Tibial artery (tissue), 4 donors: ENCODE results near the gene NOBOX.

Experiments
- DNase-seq, 2 donors: peaks; one replicate each; pipeline ENCODE4 v3.0.0-alpha.2; 2019
- H3K27ac ChIP-seq, 2 donors: fragments of 200-600 bp; sonication (generic) in 1 of 2; 1 replicate in 1 of 2; 2 replicates in 1 of 2; pipeline ENCODE4 v1.5.1; 2018 to 2019; ENCODE audit warnings: mild to moderate bottlenecking in 1 of 2
- H3K27me3 ChIP-seq, 2 donors: fragments of 200-600 bp; sonication (generic) in 1 of 2; one replicate each; pipeline versions ENCODE4 v1.5.1 to v1.6.0; 2016 to 2019
- H3K36me3 ChIP-seq, 3 donors: fragments of 200-600 bp; sonication (generic) in 2 of 3; one replicate each; pipeline ENCODE4 v1.5.1; 2016 to 2019; ENCODE audit warnings: mild to moderate bottlenecking in 2 of 3
- H3K4me1 ChIP-seq, 4 donors: fragments of 200-600 bp; sonication (generic) in 2 of 4; 1 replicate in 3 of 4; 2 replicates in 1 of 4; pipeline ENCODE4 v1.5.1; 2016 to 2019
- H3K4me3 ChIP-seq, 2 donors: fragments of 200-600 bp; sonication (generic) in 1 of 2; 1 replicate in 1 of 2; 2 replicates in 1 of 2; pipeline ENCODE4 v1.5.1; 2018 to 2019; ENCODE audit warnings: mild to moderate bottlenecking in 2 of 2
- H3K9me3 ChIP-seq, 3 donors: fragments of 200-600 bp; sonication (generic) in 1 of 3; one replicate each; pipeline ENCODE4 v1.5.1; 2016 to 2019
- intact Hi-C: fragments of 100-400 bp; cut with DNase I; formaldehyde crosslinking; loops from one replicate; pipeline ENCODE4 v1.15.0; 2023; ENCODE audit warnings: low total_unique reads
- TF ChIP-seq, protein P1 (sequence below), 2 experiments: fragments of 200-600 bp in 1 of 2; fragments of 450-650 bp in 1 of 2; IDR thresholded peaks; one replicate each; pipeline ENCODE4 v1.5.1; 2017 to 2019; ENCODE audit warnings: antibody characterized with exemption in 2 of 2, mild to moderate bottlenecking in 1 of 2, moderate library complexity in 1 of 2

NOBOX gene

DNA sequence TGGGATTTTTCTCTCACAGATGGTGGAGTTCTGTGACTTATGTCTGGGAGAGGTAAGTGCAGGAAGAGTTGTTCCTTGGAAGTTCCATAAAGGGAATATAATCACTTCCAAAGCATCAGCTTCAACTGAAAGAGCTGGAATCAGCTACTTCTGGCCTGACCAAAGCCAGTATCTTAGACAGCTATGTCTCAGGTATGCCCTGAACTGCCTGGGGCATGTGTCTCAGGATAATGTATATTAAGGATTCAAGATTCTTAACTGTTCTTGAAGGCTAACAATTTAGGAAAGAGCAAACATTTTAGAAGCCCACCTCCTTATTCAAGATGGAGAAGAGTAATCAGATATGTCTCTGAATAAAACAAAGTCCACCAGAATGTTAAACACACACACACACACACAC lies 12.4 kb upstream of the NOBOX start:
- TF ChIP-seq, protein P1, sequence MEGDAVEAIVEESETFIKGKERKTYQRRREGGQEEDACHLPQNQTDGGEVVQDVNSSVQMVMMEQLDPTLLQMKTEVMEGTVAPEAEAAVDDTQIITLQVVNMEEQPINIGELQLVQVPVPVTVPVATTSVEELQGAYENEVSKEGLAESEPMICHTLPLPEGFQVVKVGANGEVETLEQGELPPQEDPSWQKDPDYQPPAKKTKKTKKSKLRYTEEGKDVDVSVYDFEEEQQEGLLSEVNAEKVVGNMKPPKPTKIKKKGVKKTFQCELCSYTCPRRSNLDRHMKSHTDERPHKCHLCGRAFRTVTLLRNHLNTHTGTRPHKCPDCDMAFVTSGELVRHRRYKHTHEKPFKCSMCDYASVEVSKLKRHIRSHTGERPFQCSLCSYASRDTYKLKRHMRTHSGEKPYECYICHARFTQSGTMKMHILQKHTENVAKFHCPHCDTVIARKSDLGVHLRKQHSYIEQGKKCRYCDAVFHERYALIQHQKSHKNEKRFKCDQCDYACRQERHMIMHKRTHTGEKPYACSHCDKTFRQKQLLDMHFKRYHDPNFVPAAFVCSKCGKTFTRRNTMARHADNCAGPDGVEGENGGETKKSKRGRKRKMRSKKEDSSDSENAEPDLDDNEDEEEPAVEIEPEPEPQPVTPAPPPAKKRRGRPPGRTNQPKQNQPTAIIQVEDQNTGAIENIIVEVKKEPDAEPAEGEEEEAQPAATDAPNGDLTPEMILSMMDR (IDR thresholded peaks at IDR 0.05): no peak
- intact Hi-C loops: no loop called here
- no peak for DNase-seq
- H3K4me1 ChIP-seq: no peaks in the 10 kb centered on the region
- no peak overlapping the region for H3K4me3 ChIP-seq
- no peaks in the 10 kb centered on the region for H3K36me3 ChIP-seq
- no peaks in the 10 kb centered on the region for H3K9me3 ChIP-seq
- no peaks in the 10 kb centered on the region for H3K27me3 ChIP-seq
- H3K27ac ChIP-seq: no peak overlapping the region

DNA sequence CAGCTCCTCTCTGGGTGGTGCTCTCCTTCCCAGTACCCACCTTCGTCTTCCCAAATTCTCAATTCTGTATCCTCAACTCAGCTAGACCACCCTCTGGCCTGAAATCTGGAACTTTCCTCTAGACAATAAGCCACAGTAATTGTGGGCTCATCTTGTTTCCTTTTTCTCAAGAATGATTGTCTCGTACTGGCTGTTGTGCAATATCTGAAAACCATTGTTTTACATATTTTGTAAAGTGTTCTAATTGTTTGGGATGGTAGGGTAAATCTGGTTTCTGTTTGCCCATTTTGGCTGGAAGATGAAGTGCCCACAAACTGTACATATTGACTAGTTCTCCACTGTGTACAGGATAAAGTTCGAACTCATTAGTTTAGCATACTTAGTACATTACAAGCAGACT lies 11.3 kb upstream of the NOBOX start:
- no peaks in the 10 kb centered on the region for H3K36me3 ChIP-seq
- no peak for DNase-seq
- H3K4me3 ChIP-seq: no peak overlapping the region
- TF ChIP-seq, protein P1 (IDR thresholded peaks at IDR 0.05): no peak
- H3K4me1 ChIP-seq: no peaks in the 10 kb centered on the region
- H3K27ac ChIP-seq: no peak overlapping the region
- no peaks in the 10 kb centered on the region for H3K27me3 ChIP-seq
- intact Hi-C loops: no loop called here
- no peaks in the 10 kb centered on the region for H3K9me3 ChIP-seq

DNA sequence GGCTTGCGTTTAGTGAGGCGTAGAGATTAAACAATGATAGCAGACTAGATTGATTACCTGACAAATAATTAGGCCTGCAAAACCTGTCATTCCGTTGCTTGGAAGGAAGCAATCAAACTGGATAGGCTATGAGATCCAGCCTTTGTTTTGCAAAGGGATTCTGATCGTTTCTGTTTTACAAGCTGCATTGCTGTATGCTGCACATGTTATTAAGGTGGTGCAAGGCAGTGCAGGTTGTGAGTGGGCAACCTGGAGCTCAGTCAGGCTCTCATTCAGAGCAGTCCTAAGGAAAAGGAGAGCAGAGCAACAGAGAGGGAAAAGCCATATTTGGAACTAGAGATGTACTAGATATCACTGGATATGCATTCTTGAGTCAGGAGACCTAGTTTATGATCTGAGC lies 6.9 kb upstream of the NOBOX start:
- H3K4me1 ChIP-seq: peaks cover 0 to 7% (median 5%) of the 10 kb centered on the region in 4 donors
- no peak overlapping the region for H3K4me3 ChIP-seq
- TF ChIP-seq, protein P1 (IDR thresholded peaks at IDR 0.05): no peak
- no peak overlapping the region for H3K27ac ChIP-seq
- DNase-seq: no peak
- intact Hi-C loops: no loop called here
- no peaks in the 10 kb centered on the region for H3K36me3 ChIP-seq
- H3K27me3 ChIP-seq: peaks cover 0 to under 1% of the 10 kb centered on the region in 2 donors
- no peaks in the 10 kb centered on the region for H3K9me3 ChIP-seq

DNA sequence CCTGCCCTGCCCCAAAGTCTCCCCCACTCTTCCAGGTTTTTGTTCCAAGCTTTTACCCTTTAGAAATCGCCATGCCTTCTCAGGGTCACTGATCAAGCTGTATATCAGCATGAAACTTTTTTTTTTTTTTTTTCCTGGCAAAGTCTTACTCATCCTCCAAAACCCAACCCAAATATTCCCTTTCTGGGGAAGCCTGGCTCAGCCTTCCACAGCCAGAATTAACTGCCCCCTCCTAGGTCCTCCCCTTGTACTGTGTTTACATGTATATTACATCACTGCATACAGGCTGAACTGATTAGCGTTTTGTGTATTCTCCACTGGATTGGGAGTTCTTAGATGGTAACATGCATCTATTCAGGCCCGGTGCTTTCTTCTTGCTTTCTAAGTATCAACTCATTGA lies 4.6 kb upstream of the NOBOX start:
- Histone ChIP-seq H3K36me3 (no peaks in the 10 kb centered on the region), H3K27me3 (peaks cover 0 to 5% of the 10 kb centered on the region in 2 donors), H3K9me3 (no peaks in the 10 kb centered on the region), H3K27ac (no peak overlapping the region), H3K4me1 (peaks cover 0 to 7% (median 5%) of the 10 kb centered on the region in 4 donors), H3K4me3 (no peak overlapping the region)
- no peak for DNase-seq
- TF ChIP-seq, protein P1 (IDR thresholded peaks at IDR 0.05): no peak
- intact Hi-C loops: no loop called here

DNA sequence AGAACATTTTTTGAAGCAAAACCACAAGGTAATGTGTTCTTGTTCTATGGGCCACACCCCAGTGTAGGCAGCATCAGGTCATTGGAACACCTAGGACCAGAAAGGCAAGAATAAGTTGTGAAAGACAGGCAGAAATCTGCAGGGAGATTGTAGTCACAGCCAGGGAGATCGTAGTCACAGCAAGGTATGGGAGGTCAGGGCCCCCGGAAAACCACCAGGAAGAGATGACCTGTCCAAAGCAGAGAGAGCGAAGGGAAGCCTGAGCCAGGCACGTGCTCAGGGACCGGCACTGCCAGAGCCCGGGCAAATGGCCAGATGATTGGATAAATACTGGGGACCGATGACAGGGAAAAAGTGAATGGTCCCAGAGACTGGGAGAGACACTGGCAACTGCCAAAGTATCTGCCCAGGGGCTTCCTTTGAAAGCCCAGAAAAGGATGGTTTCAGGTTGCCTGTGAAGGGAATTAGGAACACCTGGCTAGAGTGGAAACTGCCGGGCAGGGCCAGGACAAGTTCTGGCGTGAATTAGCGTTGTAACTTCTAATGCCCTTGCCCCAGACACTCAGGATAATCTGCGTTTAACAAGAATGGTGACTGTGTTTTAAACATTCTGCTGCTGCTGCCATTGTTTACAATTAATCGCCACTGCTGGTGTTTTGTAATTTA lies 3.9 kb upstream of the NOBOX start:
- DNase-seq: no peak
- TF ChIP-seq, protein P1 (IDR thresholded peaks at IDR 0.05): no peak
- H3K27me3 ChIP-seq: peaks cover 0 to 6% of the 10 kb centered on the region in 2 donors
- peaks cover 0 to 7% (median 5%) of the 10 kb centered on the region in 4 donors for H3K4me1 ChIP-seq
- no peaks in the 10 kb centered on the region for H3K36me3 ChIP-seq
- no peaks in the 10 kb centered on the region for H3K9me3 ChIP-seq
- no peak overlapping the region for H3K4me3 ChIP-seq
- intact Hi-C loops: no loop called here
- H3K27ac ChIP-seq: no peak overlapping the region
